GM19452 (cell line): ENCODE data around the gene FH.
A peak's percentile ranks its signal among the peaks of the same experiment; 100 is the strongest.

ENCODE experiments used
- ATAC-seq: cut with Tn5 transposase; IDR thresholded peaks from one replicate; pipeline ENCODE4 v1.9.1; 2021; ENCODE audit not compliant: unreplicated experiment

Gene FH

GRCh38 chr1:241519308-241520079 lies at the start of gene FH:
TSS of gene FH (minus strand) at chr1:241519755. CDS start at chr1:241519722, 33 bp downstream.
- ATAC-seq = peak; percentile 97

- no peak for ATAC-seq
Observed at GRCh38 chr1:241560849-241561187, 41.3 kb upstream of the FH start.

- ATAC-seq = no peak
Observed at GRCh38 chr1:241560146-241560848, 40.7 kb upstream of the FH start.

GRCh38 chr1:241557551-241558193 lies 38.1 kb upstream of the FH start:
- no peak for ATAC-seq

GRCh38 chr1:241557031-241557430 lies 37.5 kb upstream of the FH start:
- no peak for ATAC-seq

- ATAC-seq = no peak
Observed at GRCh38 chr1:241555526-241555925, 36.0 kb upstream of the FH start.

- no peak for ATAC-seq
Observed at GRCh38 chr1:241553886-241554592, 34.5 kb upstream of the FH start.

- peak; percentile 84 for ATAC-seq
Observed at GRCh38 chr1:241551759-241552638, 32.4 kb upstream of the FH start.

- ATAC-seq = no peak
Observed at GRCh38 chr1:241550318-241550717, 30.8 kb upstream of the FH start.

- ATAC-seq = no peak
Observed at GRCh38 chr1:241548008-241548407, 28.5 kb upstream of the FH start.

- no peak for ATAC-seq
Observed at GRCh38 chr1:241542199-241542907, 22.8 kb upstream of the FH start.

- no peak for ATAC-seq
Observed at GRCh38 chr1:241536969-241537368, 17.4 kb upstream of the FH start.

GRCh38 chr1:241536304-241536703 lies 16.7 kb upstream of the FH start:
- no peak for ATAC-seq

GRCh38 chr1:241533326-241534115 lies 14.0 kb upstream of the FH start:
- ATAC-seq = peak; percentile 33

GRCh38 chr1:241532864-241533263 lies 13.3 kb upstream of the FH start:
- peak; percentile 54 for ATAC-seq

- ATAC-seq = peak; percentile 33
Observed at GRCh38 chr1:241532162-241532531, 12.6 kb upstream of the FH start, which contains the start of gene KMO. TSS of gene KMO (plus strand) at chr1:241532378. CDS start at chr1:241532445, 67 bp downstream.

GRCh38 chr1:241531195-241532161 lies 11.9 kb upstream of the FH start:
- peak; percentile 71 for ATAC-seq

GRCh38 chr1:241527146-241527545 lies 7.6 kb upstream of the FH start:
- ATAC-seq = no peak
